Measurements from ENCODE around the gene RABGGTA. TPM values are rescaled to one million over a fixed set of nuclear protein-coding genes. Genes with fewer than 3 reads are reported as not detected.
A peak's percentile ranks its signal among the peaks of the same experiment; 100 is the strongest.

RABGGTA gene
- total RNA-seq, 1 experiment from 2014 or later = 22.8 TPM

- Histone ChIP-seq H3K36me3 (replicated peaks; ENCODE audit: control insufficient read depth, insufficient read depth, low read length) (peaks cover 8% of the 10 kb centered on the region), H3K27me3 (ENCODE audit: control insufficient read depth, insufficient read depth, low read length) (no peaks in the 10 kb centered on the region), H3K4me3 (ENCODE audit: insufficient read depth, low read depth, low read length) (no peak overlapping the region)
- no peak for DNase-seq
These were observed 20.9 kb upstream of the RABGGTA start for GRCh38 chr14:24292118-24292807.

DNA sequence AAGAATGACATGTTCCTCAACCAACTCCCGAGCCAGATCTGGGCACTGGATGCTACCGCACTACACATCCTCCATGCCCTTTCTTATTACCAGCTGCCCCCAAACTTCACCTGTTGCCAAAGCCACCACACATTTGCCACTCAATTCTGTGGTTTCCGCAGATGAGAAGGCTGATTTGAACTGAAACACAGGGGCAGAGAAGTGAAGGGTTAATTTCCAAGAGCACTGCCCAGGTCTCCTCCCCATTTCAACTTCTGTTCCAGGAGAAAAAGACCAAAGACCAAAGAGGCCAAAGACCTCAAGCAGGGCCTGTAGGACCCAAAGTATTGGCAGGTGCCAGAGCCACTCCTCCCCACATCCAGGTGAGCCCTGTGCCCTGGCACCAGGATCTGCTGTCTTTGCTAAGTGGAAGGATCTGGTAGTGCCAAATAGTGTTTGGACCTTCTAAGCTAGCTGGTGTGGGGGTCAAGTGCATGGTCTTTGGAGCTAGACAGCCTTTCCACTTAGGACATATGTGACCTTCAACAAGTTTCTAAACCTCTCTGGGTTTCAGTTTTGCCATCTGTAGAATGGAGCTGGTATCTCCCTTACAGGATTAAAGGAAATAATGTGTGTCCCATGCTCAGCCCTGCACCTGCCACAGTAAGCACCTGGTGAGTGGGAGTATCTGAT, 20.2 kb upstream of the RABGGTA start:
- Histone ChIP-seq H3K27me3 (ENCODE audit: control insufficient read depth, insufficient read depth, low read length) (no peaks in the 10 kb centered on the region), H3K36me3 (replicated peaks; ENCODE audit: control insufficient read depth, insufficient read depth, low read length) (peaks cover 8% of the 10 kb centered on the region), H3K4me3 (ENCODE audit: insufficient read depth, low read depth, low read length) (no peak overlapping the region)
- no peak for DNase-seq

- H3K36me3 ChIP-seq (replicated peaks; ENCODE audit: control insufficient read depth, insufficient read depth, low read length) = peaks cover 7% of the 10 kb centered on the region
- DNase-seq = no peak
- H3K27me3 ChIP-seq (ENCODE audit: control insufficient read depth, insufficient read depth, low read length) = no peaks in the 10 kb centered on the region
- H3K4me3 ChIP-seq (ENCODE audit: insufficient read depth, low read depth, low read length) = no peak overlapping the region
These were observed 19.3 kb upstream of the RABGGTA start for GRCh38 chr14:24290746-24291145.

- Histone ChIP-seq H3K36me3 (replicated peaks; ENCODE audit: control insufficient read depth, insufficient read depth, low read length) (peaks cover 4% of the 10 kb centered on the region), H3K27me3 (ENCODE audit: control insufficient read depth, insufficient read depth, low read length) (no peaks in the 10 kb centered on the region), H3K4me3 (ENCODE audit: insufficient read depth, low read depth, low read length) (no peak overlapping the region)
- DNase-seq = no peak
These were observed 18.4 kb upstream of the RABGGTA start for GRCh38 chr14:24289649-24290280.

DNA sequence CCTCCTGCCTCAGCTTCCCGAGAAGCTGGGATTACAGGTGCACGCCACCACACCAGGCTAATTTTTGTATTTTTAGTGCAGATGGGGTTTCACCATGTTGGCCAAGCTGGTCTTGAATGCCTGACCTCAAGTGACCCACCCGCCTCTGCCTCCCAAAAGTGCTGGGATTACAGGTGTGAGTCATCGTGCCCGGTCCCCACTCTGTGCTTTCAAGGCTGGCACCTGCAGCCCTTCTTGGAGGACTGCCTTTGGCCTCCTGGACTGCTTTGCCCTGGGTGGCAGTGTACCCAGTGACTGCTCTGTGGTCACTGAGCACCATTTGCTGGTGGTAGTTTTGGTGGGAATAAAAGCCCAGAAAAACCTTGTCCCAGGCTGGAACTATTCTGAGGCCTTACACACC, 15.6 kb upstream of the RABGGTA start:
- Histone ChIP-seq H3K4me3 (ENCODE audit: insufficient read depth, low read depth, low read length) (no peak overlapping the region), H3K36me3 (replicated peaks; ENCODE audit: control insufficient read depth, insufficient read depth, low read length) (peaks cover 4% of the 10 kb centered on the region), H3K27me3 (ENCODE audit: control insufficient read depth, insufficient read depth, low read length) (no peaks in the 10 kb centered on the region)
- no peak for DNase-seq

GRCh38 chr14:24285351-24285750, 14.0 kb upstream of the RABGGTA start:
- no peak overlapping the region for H3K4me3 ChIP-seq (ENCODE audit: insufficient read depth, low read depth, low read length)
- DNase-seq = no peak
- no peaks in the 10 kb centered on the region for H3K27me3 ChIP-seq (ENCODE audit: control insufficient read depth, insufficient read depth, low read length)
- peaks cover 4% of the 10 kb centered on the region for H3K36me3 ChIP-seq (replicated peaks; ENCODE audit: control insufficient read depth, insufficient read depth, low read length)

- no peak overlapping the region for H3K4me3 ChIP-seq (ENCODE audit: insufficient read depth, low read depth, low read length)
- no peaks in the 10 kb centered on the region for H3K27me3 ChIP-seq (ENCODE audit: control insufficient read depth, insufficient read depth, low read length)
- peaks cover 2% of the 10 kb centered on the region; the same call in 1 of the 2 replicates for H3K36me3 ChIP-seq (replicated peaks; ENCODE audit: control insufficient read depth, insufficient read depth, low read length)
- no peak for DNase-seq
These were observed 13.2 kb upstream of the RABGGTA start for GRCh38 chr14:24284501-24285035.

DNA sequence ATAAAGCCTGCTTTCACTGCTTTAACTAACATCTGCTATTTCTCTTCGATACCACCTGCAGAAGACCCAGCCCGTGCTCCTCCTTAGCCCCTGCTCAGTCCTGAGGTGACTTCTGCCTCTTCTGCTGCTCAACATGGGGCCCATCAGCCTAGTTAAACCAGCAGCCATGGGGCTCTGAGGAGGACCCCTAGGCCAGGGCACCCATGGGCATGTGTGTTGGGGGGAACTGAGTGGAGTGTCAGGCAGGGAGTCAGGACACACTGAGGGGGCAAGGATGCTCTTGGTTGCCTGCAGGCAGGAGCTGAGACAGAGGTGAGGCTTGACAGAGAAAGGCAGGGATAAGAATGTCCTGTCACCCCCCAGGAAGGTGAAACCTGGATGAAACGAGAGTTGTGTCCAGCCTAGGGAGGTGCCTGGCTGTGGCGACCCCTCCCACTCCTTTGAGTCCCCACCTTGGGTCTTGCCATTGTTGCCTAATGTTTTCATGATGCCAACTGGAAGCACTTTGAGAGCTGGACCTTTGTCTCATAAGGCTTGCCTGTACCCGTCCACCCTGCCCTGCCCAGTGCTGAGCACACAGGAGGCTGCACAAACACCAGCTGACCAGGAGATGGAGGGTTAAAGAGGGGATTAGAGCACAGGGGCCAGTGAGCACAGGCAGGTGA, 12.5 kb upstream of the RABGGTA start:
- no peaks in the 10 kb centered on the region for H3K27me3 ChIP-seq (ENCODE audit: control insufficient read depth, insufficient read depth, low read length)
- H3K36me3 ChIP-seq (replicated peaks; ENCODE audit: control insufficient read depth, insufficient read depth, low read length) = no peaks in the 10 kb centered on the region
- no peak overlapping the region for H3K4me3 ChIP-seq (ENCODE audit: insufficient read depth, low read depth, low read length)
- DNase-seq = no peak

- H3K36me3 ChIP-seq (replicated peaks; ENCODE audit: control insufficient read depth, insufficient read depth, low read length) = no peaks in the 10 kb centered on the region
- DNase-seq = no peak
- H3K27me3 ChIP-seq (ENCODE audit: control insufficient read depth, insufficient read depth, low read length) = no peaks in the 10 kb centered on the region
- H3K4me3 ChIP-seq (ENCODE audit: insufficient read depth, low read depth, low read length) = no peak overlapping the region
These were observed 11.3 kb upstream of the RABGGTA start for GRCh38 chr14:24282736-24283135.

GRCh38 chr14:24281636-24282035, 10.2 kb upstream of the RABGGTA start:
- DNase-seq = no peak
- Histone ChIP-seq H3K36me3 (replicated peaks; ENCODE audit: control insufficient read depth, insufficient read depth, low read length) (no peaks in the 10 kb centered on the region), H3K4me3 (ENCODE audit: insufficient read depth, low read depth, low read length) (no peak overlapping the region), H3K27me3 (ENCODE audit: control insufficient read depth, insufficient read depth, low read length) (no peaks in the 10 kb centered on the region)

DNA sequence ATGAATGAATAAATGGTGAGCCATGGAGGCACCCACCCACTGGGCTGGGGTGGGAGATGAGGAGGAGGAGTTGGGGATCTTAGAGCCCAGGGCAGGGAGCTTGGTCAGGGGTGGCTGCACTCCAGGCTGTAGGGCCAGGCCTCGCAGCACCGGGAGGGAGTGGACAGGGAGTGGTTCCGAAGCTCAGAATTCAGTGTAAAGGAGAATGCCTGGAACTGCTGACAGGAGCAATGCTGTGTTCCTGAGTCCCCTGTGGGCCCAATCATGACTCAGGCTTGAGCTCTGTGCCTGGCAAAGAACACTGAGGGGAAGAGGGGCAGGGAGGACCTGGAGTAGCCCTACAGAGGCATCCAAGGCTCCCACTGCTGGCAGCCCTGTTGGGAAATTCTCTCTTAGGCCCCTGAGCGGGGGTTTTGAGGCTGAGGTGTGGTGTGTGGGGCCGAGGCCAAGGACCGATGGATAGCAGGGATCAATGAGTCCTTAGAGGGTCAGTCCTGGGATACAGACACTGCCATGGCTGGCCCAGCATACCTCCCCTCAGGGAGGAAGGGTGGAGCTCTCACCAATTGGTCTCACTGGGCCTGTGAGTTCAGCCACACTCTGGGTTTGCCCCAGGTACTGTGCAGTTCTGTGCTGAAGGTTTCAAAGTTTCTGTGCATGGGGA, 9.5 kb upstream of the RABGGTA start:
- Histone ChIP-seq H3K4me3 (ENCODE audit: insufficient read depth, low read depth, low read length) (no peak overlapping the region), H3K36me3 (replicated peaks; ENCODE audit: control insufficient read depth, insufficient read depth, low read length) (no peaks in the 10 kb centered on the region), H3K27me3 (ENCODE audit: control insufficient read depth, insufficient read depth, low read length) (no peaks in the 10 kb centered on the region)
- no peak for DNase-seq

DNA sequence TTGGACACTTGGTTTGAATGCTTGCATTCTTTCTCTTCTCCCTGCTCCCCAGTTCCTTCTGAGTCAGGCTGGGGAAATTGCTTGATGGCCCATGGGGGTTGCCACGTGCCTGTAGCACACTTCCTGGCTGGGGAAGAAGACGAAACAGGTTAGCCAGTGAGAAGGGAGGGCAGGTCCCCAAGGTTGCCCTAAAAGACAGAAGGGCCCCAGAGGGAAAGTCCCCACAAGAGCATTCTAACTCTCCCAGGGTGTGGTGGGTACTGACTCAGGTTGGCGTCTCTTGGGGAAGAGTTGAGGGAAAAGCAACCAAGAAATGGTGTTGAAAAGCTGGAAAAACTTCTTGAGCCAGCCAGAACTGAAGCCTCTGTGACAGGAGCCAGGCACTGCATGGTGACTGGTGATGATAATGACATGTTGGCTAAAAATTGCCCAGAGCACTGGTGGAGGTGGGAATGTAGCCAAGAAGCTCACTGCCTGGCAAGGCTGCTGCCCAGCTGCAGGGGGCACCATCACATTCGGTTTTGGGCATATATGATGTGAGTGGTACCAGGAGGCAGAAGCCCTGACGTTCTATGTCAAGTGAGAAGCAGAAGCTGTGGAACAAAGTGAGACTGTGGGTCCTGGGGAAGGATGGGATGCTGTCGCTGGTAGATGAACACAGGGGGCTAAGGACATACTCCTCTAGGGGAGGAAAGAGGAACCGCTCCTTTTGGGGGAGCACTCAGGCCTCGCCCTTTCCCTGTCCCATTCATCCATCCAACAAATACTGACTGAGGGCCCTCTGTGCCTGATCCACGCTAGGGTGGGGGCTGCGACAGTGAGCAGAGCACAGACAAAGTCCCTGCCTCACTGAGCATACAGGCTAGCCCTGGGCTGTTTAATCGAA, 8.1 kb upstream of the RABGGTA start:
- Histone ChIP-seq H3K36me3 (replicated peaks; ENCODE audit: control insufficient read depth, insufficient read depth, low read length) (no peaks in the 10 kb centered on the region), H3K4me3 (ENCODE audit: insufficient read depth, low read depth, low read length) (no peak overlapping the region), H3K27me3 (ENCODE audit: control insufficient read depth, insufficient read depth, low read length) (no peaks in the 10 kb centered on the region)
- peak; percentile 38 for DNase-seq

DNA sequence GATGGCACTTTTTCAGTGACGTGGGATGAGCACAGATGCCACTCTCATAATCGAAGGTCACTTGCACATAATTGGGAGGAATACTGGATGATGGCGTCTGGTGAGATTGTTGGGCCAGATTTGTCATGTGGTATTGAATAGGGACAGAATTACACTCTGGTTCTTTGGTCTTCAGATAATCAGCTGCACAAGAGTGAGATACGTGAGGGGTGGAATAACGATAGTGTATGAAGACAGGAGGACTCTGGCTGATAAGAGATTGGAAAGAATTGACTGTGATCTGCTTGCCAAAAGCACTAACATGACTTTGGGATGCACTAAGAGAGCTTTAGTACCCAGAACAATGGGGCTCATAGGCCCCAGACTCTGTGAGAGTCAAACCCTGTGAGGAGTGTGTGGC, 7.0 kb upstream of the RABGGTA start:
- Histone ChIP-seq H3K4me3 (ENCODE audit: insufficient read depth, low read depth, low read length) (no peak overlapping the region), H3K27me3 (ENCODE audit: control insufficient read depth, insufficient read depth, low read length) (no peaks in the 10 kb centered on the region), H3K36me3 (replicated peaks; ENCODE audit: control insufficient read depth, insufficient read depth, low read length) (no peaks in the 10 kb centered on the region)
- DNase-seq = no peak
